ENCODE measurements around the gene BRD1.

The BRD1 gene

DNA sequence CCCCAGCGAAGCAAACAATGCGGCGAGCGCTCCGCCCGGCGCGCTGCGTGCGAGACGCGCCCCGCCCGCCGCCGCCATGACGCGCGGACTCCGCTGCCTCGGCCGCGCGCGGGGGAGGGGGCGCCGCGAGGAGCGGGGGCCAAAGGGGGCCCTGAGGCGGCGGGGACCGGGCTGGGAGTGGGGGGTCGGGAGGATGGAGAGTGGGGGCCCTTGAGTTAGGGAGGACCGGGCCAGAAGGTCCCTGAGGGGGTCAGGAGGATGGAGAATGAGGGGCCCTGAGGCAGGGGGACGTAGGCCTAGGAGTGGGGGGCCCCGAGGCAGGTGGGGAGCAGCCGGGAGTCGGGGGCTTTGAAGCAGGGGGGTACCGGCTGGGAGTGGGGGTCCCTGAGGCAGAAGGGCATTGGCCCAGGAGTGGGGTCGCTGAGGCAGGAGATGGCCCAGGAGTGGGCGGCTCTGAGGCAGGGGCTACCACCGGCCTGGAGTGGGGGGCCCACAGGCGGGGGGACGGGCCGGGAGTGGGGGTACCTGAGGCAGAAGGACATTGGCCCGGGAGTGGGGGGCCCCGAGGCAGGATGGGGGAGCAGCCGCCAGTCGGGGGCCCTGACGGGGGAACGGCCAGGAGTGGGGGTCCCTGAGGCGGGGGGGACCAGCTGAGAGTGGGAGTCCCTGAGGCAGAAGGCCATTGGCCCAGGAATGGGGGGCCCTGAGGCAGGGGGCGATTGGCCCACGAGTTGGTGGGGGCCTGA, at the start of gene BRD1:
TSS of gene BRD1 (minus strand) at position 21 of the 746 bp plus-strand sequence. CDS start 3,556 bp downstream, outside the sequence.
- peak; percentile 61 for DNase-seq

GRCh38 chr22:49873228-49873940, 45.7 kb upstream of the BRD1 start:
- no peak for DNase-seq

GRCh38 chr22:49872347-49872746, 44.7 kb upstream of the BRD1 start:
- no peak for DNase-seq

GRCh38 chr22:49871482-49871881, 43.8 kb upstream of the BRD1 start:
- DNase-seq = no peak

DNA sequence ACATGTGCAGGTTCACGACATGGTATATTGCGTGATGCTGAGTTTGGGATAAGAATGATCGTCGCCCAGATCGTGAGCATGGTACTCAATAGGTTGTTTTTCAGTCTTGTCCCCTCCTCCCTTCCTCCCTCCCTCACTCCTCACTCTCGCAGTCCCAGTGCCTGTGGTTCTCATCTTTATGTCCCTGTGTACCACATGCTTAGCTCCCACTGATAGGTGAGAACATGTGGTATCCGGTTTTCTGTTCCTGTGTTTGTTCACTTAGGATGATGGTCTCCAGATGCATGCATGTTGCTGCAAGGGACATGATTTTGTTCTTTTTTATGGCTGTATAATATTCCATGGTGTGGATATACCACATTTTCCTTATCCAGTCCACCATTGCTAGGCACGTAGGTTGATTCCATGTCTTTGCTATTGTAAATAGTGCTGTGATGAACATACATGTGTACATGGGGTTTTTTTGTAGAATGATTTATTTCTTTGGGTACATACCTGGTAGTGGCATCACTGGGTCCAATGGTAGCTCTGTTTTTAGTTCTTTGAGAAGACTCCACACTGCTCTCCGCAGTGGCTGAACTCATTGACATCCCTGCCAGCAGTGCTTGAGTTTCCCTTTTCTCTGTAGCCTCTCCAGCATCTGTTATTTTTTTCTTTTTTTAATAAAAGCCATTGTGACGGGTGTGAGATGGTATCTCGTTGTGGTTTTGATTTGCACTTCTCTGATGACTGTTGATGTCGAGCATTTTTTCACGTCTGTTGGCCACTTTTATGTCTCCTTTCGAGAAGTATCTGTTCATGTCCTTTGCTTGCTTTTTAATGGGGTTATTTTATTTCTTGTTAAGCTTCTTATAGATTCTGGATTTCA, 42.4 kb upstream of the BRD1 start:
- peak; percentile 44 for DNase-seq

GRCh38 chr22:49869086-49869830, 41.6 kb upstream of the BRD1 start:
- DNase-seq = no peak

- DNase-seq = peak; percentile 41
These were observed 39.9 kb upstream of the BRD1 start for GRCh38 chr22:49867303-49868265.

- DNase-seq = no peak
These were observed 39.0 kb upstream of the BRD1 start for GRCh38 chr22:49866646-49867045.

DNA sequence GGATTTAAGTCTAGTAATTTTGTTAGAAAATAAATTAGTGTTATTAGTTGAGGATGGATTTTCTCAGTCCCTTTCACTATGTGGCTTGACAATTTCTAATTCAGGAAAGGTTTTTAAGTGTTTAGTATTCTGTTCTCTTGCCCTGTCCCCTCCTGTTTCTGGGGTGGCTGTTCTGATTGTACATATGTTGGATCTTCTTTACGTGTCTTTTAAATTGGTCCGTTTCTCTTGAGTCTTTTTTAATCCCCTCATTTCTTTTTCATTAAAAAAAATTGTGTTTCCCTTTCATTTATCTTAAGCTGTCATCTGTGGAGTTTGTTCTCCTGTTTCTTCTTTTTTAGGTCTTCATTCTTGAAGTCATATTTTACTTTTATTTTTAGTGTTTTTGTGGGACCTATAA, 38.5 kb upstream of the BRD1 start:
- DNase-seq = no peak

DNA sequence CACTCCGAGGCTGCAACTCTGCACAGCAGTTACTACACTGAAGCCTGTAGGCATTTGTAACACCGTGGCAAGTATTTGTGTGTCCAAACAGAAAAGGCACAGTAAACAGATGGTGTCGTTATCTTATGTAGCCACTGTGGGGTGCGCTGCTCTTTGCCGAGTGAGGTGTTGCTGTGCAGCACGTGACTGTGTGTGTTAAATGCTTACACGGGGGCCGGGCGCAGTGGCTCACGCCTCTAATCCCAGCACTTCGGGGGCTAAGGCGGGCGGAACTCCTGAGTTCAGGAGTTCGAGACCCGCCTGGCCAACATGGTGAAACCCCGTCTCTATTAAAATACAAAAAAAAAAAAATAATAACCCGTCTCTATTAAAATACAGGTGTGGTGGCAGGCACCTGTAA, 37.5 kb upstream of the BRD1 start:
- no peak for DNase-seq

GRCh38 chr22:49863931-49864330, 36.3 kb upstream of the BRD1 start:
- no peak for DNase-seq

- no peak for DNase-seq
These were observed 34.8 kb upstream of the BRD1 start for GRCh38 chr22:49862496-49862776.

- no peak for DNase-seq
These were observed 34.2 kb upstream of the BRD1 start for GRCh38 chr22:49861642-49862495.

DNA sequence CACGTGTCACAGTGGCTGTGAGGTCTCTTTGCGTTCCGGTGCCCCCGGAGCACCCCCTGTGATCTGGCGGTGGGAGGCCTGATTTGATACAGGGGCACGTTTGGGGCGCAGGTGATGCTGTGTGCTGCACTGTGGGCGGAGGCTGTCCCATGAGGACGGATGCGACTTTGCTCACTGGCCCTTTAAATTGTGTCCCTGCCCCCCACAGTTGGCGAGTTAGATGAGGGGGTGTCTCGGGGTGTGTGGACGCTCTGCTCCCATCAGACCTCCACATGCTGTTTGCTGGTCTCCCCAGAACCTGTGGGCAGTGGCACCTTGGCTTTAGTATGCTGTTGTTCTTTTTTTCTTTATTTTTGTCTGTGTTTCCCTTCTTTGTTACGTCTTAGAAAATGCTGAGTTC, 31.2 kb upstream of the BRD1 start:
- DNase-seq = no peak

DNA sequence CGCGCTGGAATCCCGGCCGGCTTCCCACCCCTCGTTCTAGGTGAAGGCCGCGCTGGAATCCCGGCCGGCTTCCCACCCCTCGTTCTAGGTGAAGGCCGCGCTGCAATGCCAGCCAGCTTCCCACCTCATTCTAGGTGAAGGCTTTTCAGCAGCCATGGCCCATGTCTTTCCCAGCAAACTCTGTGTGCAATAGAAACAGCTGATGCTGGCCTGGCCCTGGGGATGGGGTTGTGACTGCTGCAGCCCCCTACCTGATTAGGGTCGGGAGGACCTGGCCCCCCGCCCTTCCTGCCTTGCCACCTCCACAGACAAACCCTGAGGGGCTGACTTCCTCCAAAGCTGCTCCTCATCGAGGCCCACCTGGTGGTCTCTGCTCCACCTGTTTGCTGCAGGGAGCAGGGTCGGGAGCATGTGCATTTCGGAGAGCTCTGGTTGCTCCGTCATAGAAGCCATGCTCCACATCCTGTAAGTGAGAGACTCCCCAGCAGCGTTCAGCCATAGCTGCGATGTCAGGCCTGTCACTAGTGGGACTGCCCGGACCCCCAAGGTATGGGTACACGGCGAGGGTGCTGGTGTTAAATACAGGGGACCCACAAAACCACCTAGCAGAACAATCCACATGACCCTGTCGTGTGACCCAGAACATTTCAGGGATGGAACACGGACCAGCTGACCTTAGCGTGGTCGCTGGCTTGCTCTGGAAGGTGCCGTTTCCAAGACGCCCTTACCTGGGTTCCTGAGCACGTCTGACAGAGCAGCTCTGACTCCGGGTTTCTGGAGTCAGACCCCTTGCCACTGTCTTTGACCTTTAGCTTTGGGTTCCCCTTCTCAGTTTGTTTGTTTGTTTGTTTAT, 29.3 kb upstream of the BRD1 start:
- no peak for DNase-seq

DNA sequence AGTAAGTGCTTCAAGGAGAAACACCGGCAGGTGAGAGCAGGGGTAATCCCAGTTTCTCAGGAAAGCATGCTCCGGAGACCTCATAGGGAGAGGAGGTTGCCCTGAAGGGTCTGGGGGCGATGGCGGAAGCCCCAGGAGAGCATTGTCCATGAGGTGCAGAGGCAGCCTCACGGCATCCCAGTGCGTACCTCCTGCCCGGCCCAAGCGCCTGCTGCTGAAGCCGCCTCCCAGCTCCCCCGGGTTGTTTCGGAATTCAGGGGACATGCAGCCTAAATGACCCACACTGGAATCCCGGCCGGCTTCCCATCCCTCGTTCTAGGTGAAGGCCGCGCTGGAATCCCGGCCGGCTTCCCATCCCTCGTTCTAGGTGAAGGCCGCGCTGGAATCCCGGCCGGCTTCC, 28.7 kb upstream of the BRD1 start:
- no peak for DNase-seq

GRCh38 chr22:49855251-49855911, 27.7 kb upstream of the BRD1 start:
- DNase-seq = no peak

GRCh38 chr22:49853981-49854831, 26.5 kb upstream of the BRD1 start:
- peak; percentile 25 for DNase-seq
